Muscle of back (tissue), 11 donors: ENCODE results near the gene TMCC1. TPM values are rescaled to one million over a fixed set of nuclear protein-coding genes. Genes with fewer than 3 reads are reported as not detected.
"Not testable (repeated sequence)": the region's sequence is repeated elsewhere in the genome, so short reads cannot be mapped to it uniquely, and the experiment has no call there.

ENCODE experiments used
- DNase-seq, 3 donors: peaks; one replicate each; pipeline versions ENCODE4 v3.0.0 to v3.0.0-alpha.2; 2013
- polyA plus RNA-seq, 10 donors: library from polyadenylated mRNA; unstranded; fragments of 120-200 nt; gene quantifications; one replicate each; pipeline ENCODE4 v1.2.1, GENCODE V29; 2013; ENCODE audit not compliant: insufficient read length in 10 of 10

The TMCC1 gene
- polyA plus RNA-seq, 10 donors: 26.5 to 40.0 (median 33.6) TPM

GRCh38 chr3:129773691-129774663 lies 119.5 kb downstream of the TMCC1 start:
- DNase-seq: no peak

GRCh38 chr3:129770604-129771003 lies 122.9 kb downstream of the TMCC1 start:
- DNase-seq: no peak

GRCh38 chr3:129769616-129770015 lies 123.9 kb downstream of the TMCC1 start:
- no peak for DNase-seq

DNA sequence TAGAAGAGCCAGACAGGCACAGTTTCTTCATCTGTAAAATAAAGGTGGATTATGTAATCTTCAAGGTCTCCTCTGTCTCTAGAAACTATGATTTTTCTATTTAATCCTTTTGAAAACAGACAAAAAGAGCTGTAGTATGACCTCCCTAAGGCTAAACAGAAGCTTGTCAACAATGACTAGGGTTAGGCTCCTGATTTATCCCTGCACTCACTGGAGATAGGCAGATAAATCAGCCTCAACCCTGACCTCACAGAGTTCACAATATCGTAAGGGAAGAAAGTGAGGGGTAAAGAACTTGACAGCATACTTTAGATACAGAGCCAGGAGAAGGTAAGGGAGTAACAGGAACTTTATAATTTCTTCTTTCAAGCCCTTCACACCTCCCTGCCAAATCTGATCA lies 124.8 kb downstream of the TMCC1 start:
- no peak for DNase-seq

GRCh38 chr3:129766135-129766534 lies 127.4 kb downstream of the TMCC1 start:
- no peak for DNase-seq

DNA sequence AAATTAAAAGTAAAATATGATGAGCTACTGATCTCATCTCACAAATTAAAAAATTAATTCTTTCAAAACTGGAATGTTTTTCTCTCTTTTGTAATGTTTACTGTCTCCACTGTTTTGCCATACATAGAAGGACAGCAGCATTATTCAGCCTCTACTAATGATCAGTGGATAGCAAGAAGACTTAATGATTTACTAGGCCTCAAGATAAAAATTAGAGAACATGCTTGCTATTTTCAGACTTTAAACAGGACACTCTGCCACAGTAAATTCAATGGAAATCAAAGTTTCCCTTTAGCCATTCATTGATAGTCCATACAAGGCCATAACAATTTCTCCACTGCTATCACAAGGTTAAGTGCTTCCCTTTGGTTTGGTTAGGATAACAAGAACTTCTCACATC lies 129.4 kb downstream of the TMCC1 start:
- no peak for DNase-seq

DNA sequence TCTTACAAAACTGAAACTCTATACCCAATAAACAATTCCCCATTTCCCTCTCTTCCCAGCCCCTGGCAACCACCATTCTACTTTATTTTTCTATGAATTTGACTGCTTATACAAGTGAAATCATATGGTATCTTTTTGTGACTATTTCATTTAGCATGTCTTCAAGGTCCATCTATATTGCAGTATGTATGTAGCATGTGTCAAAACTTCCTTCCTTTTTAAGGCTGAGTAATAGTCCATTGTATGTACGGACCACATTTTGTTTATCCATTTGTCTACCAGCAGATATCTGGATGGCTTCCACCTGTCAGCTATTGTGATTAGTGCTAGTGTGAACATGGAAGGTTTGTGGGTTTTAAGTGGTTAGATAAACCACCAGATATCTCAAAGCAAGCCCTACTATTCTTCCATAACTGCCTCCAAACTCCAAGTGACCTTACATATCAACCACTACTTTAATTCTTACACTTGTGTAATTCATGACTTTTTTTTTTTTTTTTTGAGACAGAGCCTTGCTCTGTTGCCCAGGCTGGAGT lies 134.7 kb downstream of the TMCC1 start:
- DNase-seq: no peak

GRCh38 chr3:129758306-129758705 lies 135.2 kb downstream of the TMCC1 start:
- DNase-seq: no peak

DNA sequence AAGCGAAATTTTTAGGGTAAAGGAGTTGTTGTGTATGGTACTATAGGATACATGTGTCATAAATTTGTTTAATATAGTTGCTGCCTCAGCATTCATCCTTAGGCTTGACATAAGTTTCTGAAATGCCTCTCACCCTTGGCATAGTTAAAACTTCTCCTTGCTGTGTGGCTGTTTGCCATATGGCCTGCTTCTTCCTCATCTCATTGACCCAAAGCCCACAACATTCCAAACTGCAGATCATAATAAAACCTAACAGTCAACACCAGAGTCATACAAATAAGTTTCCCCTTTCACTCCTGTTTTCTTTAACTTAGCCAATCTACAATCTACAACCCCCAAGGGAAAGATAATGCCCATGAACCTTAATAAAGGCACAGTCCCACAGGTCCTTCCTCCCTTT lies 136.6 kb downstream of the TMCC1 start:
- peak in 1 of 3 donors; percentile 14 for DNase-seq

- not testable (repeated sequence) for DNase-seq
These were observed 142.4 kb downstream of the TMCC1 start for GRCh38 chr3:129751105-129751504.

DNA sequence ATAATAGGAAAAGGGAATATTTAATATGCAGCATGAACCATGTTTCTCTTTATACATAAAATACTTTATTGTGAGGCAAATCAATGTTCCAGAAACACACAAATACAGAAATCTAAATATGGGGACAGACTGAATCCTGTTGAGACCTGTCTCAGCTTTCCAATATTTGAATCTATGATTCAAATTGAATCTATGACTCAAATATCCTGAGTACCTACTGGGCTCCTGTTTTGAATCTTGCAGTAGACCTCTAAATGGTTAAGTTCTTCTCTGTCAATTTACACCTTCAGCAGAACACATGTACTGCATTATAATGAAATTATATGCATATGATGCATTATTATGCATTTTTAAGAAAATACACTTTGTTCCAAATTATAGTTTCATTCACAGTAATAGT lies 143.8 kb downstream of the TMCC1 start:
- DNase-seq: no peak

DNA sequence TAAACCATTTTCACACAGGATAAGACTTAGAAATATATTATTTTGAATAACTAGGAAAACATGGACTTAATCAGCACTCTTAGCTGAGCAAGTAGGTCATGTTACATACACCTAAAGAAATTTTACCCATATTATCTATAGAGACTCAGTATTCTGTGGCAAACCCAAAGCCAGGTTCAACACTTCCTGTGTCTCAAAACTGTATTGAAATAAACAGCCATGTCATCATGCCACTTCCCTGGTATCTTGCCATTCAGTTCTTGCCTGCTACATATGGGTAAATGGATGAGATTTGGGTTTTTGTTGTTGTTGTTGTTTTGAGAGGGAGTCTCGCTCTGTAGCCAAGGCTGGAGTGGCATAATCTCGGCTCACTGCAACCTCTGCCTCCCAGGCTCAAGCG lies 145.5 kb downstream of the TMCC1 start:
- no peak for DNase-seq

DNA sequence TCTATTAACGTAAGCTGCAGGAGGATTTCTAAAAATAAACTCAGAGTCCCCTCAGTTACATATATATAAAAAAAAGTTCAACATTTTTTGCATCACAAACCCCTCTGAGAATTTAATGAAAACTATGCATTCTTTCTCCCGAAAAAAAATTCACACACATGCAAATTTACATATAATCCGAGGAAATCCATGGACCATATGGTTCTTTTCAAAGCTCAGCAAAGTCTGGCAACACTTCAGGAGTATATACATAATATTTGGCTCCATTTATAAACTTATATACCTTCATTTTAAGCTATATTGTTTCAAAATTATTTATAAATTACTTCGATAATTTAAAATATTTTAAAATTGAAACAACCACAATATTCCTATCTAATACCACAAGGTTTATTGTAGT lies 146.4 kb downstream of the TMCC1 start:
- DNase-seq: no peak

- no peak for DNase-seq
These were observed 146.9 kb downstream of the TMCC1 start for GRCh38 chr3:129746629-129747028.

DNA sequence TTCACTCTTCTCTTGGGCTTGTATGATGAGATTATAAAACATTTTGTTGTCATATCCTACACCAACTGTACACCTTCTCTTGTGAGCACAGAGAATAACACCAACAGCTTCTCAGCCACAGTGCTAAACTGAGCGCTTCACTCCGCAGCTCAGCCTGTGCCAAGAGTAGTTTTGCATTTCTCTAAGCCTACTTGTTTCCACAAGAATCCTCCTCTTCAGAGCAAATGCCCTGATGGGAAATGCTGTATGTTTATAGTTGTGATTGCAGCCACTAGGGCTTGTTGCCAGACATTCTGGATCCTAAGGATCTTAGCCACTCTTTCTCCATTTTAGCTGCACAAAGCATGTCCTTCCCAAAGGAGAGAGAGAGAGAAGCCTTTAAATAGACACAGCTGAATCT lies 148.3 kb downstream of the TMCC1 start:
- DNase-seq: peak; percentile 14 to 54 (median 16)

GRCh38 chr3:129741794-129742193 lies 151.7 kb downstream of the TMCC1 start:
- no peak for DNase-seq

GRCh38 chr3:129740090-129740489 lies 153.4 kb downstream of the TMCC1 start:
- DNase-seq: no peak

GRCh38 chr3:129739634-129740033 lies 153.9 kb downstream of the TMCC1 start:
- no peak for DNase-seq

- DNase-seq: no peak
These were observed 155.3 kb downstream of the TMCC1 start for GRCh38 chr3:129738172-129738571.

DNA sequence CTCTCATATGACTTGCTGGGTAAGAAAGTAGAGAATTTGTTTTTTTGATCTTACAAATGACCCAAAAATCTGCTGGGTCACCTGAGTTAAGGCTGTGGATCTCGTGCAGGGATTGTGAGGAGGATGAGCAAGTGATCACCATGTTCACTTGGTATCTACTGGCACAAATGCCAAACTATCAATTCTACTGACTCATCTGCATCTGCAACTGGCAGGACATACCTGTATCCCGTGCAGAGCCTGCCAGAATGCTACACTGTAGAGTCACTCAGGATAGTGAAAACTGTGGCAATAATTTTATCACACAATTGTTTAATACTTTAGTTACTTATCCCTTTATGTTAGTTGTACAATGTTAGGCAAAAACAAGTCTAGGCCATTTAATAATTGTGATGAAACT lies 157.4 kb downstream of the TMCC1 start:
- DNase-seq: no peak

- no peak for DNase-seq
These were observed 157.9 kb downstream of the TMCC1 start for GRCh38 chr3:129735638-129736037.

DNA sequence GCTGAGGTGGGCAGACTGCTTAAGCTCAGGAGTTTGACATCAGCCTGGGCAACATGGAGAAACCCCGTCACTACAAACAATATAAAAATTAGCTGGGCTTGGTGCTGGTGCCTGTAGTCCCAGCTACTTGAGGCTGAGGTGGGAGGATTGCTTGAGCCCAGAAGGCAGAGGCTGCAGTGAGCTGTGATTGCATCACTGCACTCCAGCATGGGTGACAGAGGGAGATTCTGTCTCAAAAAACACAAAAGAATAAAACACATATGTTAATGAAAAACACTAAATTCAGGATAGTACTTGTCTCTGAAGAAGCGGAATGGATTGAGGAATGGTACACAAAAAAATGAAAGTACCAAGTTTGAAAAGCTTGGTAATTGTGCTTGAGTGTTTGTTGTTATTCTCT lies 159.1 kb downstream of the TMCC1 start:
- DNase-seq: no peak

- no peak for DNase-seq
These were observed 161.2 kb downstream of the TMCC1 start for GRCh38 chr3:129732200-129732876.
